ENCODE results near the gene KDM4B.

Gene KDM4B

DNA sequence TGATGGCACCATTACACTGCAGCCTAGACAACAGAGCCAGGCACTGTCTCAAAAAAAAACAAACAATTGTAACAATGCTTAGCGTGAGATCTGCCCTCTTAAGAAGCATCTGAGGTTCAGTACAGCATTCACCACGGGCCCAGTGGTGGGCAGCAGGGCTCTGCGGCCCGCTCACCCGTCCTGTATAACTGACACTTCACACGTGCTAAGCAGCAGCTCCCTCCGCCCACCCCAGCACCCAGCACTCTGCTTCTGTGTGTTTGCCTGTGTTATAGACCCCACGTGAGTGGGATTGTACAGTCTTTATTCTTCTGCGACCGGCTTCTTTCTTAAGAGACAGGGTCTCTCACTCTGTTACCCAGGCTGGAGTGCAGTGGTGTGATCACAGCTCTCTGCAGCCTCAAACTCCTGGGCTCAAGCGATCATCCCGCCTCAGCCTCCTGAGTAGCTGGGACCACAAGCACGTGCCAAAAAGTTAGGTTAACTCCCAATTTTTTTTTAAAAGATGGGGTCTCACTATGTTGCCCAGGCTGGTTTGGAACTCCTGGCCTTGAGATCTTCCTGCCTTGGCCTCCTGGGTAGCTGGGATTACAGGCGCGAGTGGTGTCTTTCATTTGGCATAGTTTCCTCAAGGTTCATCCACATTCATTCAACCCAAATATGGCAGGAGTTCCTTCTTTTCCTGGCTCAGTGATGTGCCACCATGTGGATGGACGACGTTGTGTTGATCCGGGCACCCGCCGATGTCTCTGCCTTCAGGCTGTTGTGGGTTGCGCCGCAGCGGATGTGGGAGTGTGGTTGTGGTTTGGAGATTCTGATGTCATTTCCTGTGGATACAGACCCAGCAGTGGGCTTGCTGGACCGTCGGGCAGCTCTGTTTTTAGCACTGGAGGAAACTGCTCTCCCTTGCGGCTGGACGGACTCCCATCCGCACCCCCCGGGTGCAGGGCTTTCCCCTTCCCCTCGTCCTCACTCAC is 170.0 kb downstream of the KDM4B start:
- DNase-seq (ENCODE audit: low read depth) = peak; percentile 52

DNA sequence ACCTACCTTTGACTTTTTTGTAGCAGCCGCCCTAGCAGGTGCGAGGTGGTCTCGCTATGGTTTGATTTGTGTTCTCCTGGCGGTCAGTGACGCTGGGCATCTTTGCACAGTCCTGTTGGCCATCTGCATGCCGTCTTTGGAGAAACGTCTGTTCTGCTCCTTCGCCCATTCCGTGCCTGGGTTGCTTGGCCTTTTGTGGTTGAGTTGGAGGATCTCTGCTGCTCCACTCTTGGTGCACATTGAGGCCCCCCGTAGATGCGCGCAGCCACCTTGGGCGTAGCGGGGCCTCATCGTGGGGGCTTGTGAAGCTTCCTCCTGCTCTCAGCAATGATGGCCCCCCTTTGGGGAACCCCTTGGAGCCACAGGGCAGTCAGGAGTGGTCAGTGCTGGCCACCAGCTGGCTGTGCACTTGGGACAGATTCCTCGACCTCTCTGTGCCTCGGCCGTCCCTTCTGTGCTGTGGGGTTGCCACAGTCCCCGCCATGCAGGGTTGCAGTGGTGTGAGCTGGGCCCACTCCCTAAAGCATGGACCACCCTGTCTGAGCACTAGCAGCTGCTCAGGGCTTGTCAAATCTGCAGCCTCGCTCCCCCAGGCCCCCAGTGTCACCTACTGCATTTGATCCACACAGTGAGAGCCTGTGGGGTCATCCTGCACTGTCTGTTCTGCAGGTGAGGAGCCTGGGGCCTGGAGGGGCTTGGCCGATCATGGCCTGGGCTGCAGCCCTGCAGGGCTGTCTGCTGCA is 170.8 kb downstream of the KDM4B start:
- DNase-seq (ENCODE audit: low read depth) = no peak

DNA sequence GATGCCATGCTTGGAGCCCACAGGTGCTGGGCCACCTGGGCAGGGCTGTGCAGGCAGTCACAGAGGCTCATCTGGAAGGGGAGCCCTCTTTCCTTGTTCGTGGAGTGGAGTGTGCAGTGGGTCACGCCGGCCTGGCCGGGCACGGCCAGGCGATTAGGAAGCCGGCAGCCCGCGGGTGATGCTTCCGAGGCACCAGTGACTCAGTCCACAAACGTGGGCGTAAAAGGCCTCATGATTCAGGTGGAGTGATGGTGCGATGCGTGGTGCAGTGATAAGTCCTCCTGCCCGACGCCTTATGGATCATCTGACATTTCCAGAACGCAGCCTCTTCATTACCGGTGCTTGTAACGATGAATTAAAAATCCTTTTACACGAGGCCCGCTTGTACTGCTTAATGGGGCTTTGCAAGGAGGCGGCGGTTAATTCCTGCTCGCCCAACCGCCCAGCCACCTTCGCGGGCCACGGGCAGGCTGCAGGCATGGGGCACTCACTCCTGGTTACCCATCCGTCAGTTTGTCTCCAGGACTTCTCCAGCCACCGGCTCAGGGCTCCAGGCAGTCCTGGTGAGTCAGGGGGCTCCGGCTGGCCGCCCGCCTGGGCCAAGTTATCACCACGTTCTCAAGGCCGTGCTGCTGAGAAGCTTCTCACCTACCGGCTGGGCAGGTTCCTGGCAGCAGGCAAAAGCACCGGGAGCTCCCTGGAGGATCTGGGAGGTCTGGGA is 172.4 kb downstream of the KDM4B start:
- DNase-seq (ENCODE audit: low read depth) = no peak

DNA sequence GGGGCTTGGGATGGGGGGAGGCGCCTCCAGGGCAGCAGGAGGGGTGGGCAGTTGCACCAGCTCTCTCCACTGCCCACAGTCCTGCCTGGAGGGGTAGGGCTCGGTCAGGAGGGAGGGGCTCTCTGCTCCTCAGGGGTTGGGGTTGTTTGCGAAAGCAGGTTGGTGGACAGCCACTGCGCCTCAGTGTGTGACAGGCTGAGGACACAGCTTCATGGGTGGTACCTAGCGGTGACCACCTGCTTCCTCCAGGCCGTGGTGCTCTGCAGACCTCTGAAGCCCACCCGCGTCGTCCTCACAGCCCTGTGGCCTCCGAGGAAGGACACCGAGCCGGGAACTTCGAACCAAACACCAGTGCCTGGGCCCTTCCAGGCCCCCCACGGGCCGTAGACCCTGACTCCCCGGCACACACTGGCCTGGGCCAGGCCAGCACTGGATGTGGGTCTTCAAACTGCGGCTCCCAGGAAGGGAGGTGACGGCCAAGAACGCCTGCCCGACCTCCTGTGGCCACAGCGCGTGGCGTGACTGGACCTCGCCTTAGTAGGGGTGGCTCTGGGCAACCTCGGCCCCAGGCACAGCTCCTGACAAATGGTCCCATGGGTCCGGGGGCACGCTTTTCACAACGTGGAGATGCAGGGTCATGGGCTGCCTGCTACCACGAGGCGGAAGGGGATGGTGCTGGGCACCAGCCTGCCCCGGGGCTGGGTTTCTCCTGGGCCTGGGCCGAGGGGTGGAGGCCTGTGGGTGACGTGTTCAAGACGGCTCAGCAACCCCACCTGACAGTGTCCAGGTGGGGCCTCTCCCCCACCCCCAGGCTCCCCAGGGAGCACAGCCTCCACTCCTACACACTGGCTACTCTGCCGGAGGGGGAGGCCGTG is 173.2 kb downstream of the KDM4B start:
- DNase-seq (ENCODE audit: low read depth) = no peak

DNA sequence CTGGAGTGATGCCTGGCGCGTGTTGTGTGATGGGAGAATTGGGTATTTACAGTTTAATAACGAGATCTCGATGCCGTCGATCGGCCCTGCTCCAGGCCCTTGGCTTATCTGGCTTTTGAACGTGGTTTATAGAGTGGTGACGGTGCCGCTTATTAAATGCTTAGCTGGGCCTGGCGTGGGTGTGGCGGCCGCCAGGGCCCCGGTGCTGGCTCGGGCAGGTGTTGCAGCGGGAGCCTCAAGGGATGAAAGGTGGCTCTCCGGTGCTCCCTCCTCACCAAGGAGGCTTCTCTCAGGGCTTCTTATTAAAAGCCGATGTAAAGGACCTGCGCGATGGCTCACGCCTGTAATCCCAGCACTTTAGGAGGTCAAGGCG is 173.8 kb downstream of the KDM4B start:
- no peak for DNase-seq (ENCODE audit: low read depth)

- DNase-seq (ENCODE audit: low read depth) = no peak
These were observed 174.8 kb downstream of the KDM4B start for GRCh38 chr19:5143471-5144411.

GRCh38 chr19:5144545-5145179 is 175.7 kb downstream of the KDM4B start:
- DNase-seq (ENCODE audit: low read depth) = no peak

DNA sequence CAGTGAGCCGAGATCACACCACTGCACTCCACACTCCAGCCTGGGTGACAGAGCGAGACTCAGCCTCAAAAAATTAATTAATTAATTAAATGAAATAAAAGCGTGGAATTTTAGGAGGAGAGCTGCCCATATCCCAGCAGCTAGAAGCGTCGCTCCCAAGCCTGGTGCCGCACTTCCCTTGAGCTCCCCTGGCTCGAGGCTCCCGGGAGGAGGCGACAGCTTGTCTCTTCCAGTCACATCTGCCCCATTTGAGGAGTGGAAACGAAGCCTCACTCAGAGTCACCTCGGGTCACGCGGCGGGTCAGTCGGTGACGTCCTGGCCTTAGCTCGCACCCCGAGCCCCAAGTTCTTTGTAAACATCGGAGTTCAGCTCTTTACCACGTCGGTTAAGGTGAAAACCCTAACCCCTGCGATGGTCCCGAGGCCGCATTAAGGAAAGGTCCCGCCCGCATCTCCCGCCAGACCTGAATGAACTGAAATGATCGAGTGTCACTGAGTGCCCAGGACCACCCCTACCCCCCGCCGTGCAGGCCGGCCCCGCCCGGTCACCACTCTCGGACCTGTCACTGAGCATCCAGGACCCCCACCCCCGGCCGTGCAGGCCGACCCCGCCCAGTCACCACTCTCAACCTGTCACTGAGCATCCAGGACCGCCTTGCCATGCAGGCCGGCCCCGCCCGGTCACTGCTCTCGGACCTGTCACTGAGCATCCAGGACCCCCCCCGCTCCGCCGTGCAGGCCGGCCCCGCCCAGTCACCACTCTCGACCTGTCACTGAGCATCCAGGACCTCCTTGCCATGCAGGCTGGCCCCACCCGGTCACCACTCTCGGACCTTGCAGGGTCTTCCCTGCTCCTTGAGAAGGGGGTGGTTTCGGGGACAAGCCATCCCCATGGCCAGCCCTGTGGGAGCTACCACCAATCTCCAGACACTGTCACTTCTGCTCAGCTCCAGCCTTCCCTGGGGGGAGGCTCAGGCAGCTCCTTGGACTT is 176.9 kb downstream of the KDM4B start:
- DNase-seq (ENCODE audit: low read depth) = no peak

DNA sequence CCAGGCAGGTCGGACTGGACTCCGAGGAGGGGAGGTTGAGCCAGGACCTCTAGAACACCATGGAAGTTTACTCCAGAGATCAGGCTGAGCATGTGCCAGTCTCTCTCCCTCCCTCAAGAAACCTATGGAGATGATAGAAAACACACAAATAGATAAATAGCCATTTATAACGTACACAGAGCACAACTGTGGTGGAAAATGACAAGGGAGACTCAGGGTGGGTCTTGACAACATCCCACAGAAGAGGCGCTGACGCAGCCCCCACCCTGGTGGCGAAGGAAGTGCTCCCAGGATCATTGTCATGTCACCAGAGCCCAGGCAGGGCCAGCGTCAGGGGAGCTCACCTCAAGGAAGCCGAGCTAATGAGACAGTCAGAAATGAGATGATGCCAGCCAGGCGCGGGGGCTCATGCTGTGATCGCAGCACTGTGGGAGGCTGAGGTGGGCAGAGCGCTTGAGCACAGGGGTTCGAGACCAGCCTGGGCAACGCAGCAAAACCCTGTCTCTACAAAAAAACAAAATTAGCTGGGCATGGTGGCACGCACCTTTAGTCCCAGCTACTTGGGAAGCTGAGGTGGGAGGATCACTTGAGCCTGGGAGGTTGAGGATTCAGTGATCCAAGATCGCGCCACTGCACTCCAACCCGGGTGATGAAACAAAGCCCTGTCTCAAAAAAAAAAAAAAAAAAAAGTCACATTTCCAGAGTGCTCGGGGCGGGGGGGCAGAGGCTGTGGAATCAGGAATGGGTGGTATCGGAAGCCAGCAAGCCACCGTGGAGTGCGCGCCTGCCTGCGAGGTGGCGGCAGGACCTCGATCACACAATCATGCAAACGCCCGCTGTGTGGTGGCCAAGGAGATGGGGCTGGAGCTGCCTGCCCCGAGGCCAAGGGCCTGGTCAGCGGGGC is 178.4 kb downstream of the KDM4B start:
- DNase-seq (ENCODE audit: low read depth) = no peak

GRCh38 chr19:5147978-5148793 is 179.3 kb downstream of the KDM4B start:
- peak; percentile 62 for DNase-seq (ENCODE audit: low read depth)

DNA sequence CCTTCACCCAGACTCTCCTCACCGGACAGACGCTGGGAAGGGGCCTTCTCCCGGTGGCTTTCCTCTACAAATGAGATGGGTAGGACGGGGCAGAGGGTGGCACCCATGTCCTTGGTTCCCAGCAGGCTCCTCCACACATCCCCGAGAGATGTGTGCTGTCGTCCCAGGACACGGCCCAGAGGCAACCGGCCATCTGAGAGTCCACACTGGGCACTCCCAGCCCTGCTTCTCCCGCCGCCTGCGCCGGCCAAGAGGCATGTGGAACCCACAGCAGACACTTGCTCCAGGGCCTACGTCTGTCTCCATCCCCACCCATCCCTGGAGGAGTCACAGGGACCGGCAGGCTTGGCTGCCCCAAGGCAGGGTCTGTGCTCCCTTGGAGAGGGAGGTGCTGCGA is 179.9 kb downstream of the KDM4B start:
- no peak for DNase-seq (ENCODE audit: low read depth)

GRCh38 chr19:5149508-5149907 is 180.6 kb downstream of the KDM4B start:
- no peak for DNase-seq (ENCODE audit: low read depth)

GRCh38 chr19:5149932-5150901 is 181.3 kb downstream of the KDM4B start:
- no peak for DNase-seq (ENCODE audit: low read depth)

GRCh38 chr19:5150902-5151741 is 182.2 kb downstream of the KDM4B start:
- no peak for DNase-seq (ENCODE audit: low read depth)
